ENCODE measurements around the gene GLP1R. TPM values are rescaled to one million over a fixed set of nuclear protein-coding genes. Genes with fewer than 3 reads are reported as not detected.
"Not testable (repeated sequence)": the region's sequence is repeated elsewhere in the genome, so short reads cannot be mapped to it uniquely, and the experiment has no call there.

GLP1R gene
- polyA plus RNA-seq, 4 donors, result 0.62 to 0.92 (median 0.64) TPM

GRCh38 chr6:39114704-39115599 lies 66.4 kb downstream of the GLP1R start, which contains the start of gene SAYSD1:
TSS of gene SAYSD1 (minus strand) at chr6:39115186. CDS start at chr6:39115089, 97 bp downstream.
- peak; percentile 86 to 90 (median 88) for DNase-seq (ENCODE audit: low read depth in 4 of 4, low spot score in 3 of 4)

- no peak for DNase-seq (ENCODE audit: low read depth in 4 of 4, low spot score in 3 of 4)
Observed at GRCh38 chr6:39118921-39119320, 70.3 kb downstream of the GLP1R start.

GRCh38 chr6:39124114-39124513 lies 75.5 kb downstream of the GLP1R start:
- no peak for DNase-seq (ENCODE audit: low read depth in 4 of 4, low spot score in 3 of 4)

GRCh38 chr6:39128106-39128505 lies 79.5 kb downstream of the GLP1R start:
- no peak for DNase-seq (ENCODE audit: low read depth in 4 of 4, low spot score in 3 of 4)

- no peak for DNase-seq (ENCODE audit: low read depth in 4 of 4, low spot score in 3 of 4)
Observed at GRCh38 chr6:39128832-39129231, 80.3 kb downstream of the GLP1R start.

GRCh38 chr6:39130691-39131090 lies 82.1 kb downstream of the GLP1R start:
- DNase-seq (ENCODE audit: low read depth in 4 of 4, low spot score in 3 of 4), result no peak

GRCh38 chr6:39134761-39135160 lies 86.2 kb downstream of the GLP1R start:
- DNase-seq (ENCODE audit: low read depth in 4 of 4, low spot score in 3 of 4), result not testable (repeated sequence)

- not testable (repeated sequence) for DNase-seq (ENCODE audit: low read depth in 4 of 4, low spot score in 3 of 4)
Observed at GRCh38 chr6:39136207-39136606, 87.6 kb downstream of the GLP1R start.

GRCh38 chr6:39137245-39137644 lies 88.7 kb downstream of the GLP1R start:
- peak; percentile 57 to 65 (median 60) for DNase-seq (ENCODE audit: low read depth in 4 of 4, low spot score in 3 of 4)

Other genes with a start within 250 kb of the GLP1R start
- gene SAYSD1, start 66.4 kb downstream of the GLP1R start, polyA plus RNA-seq (ENCODE audit: insufficient read length in 4 of 4), result 10 to 100 TPM; 20.4 to 25.3 (median 21.2) TPM
- 10 to 100 TPM; 10.5 to 14.9 (median 11.1) TPM for gene KCNK5, start 180.7 kb downstream of the GLP1R start, polyA plus RNA-seq (ENCODE audit: insufficient read length in 4 of 4)

All from right renal pelvis (tissue), 4 donors.